Liver (tissue), 9 donors: ENCODE results near the gene GABRR3. TPM values are rescaled to one million over a fixed set of nuclear protein-coding genes. Genes with fewer than 3 reads are reported as not detected.

ENCODE experiments used
- DNase-seq: peaks from one replicate; pipeline ENCODE4 v3.0.0-alpha.2; 2017; ENCODE audit warnings: low spot score
- H3K27ac ChIP-seq, 2 donors: one replicate each; pipeline ENCODE4 v1.7.0; 2013; ENCODE audit warnings: inconsistent platforms in 2 of 2, low read length in 2 of 2, control low read depth in 1 of 2, low read depth in 1 of 2, mild to moderate bottlenecking in 1 of 2
- H3K27me3 ChIP-seq, 4 donors: one replicate each; pipeline versions ENCODE4 v1.6.1 to v1.7.0; 2013; ENCODE audit warnings: low read length in 3 of 4, inconsistent platforms in 1 of 4, mild to moderate bottlenecking in 1 of 4, moderate library complexity in 1 of 4; ENCODE audit not compliant: control insufficient read depth in 4 of 4, insufficient read depth in 4 of 4
- H3K36me3 ChIP-seq, 4 donors: one replicate each; pipeline versions ENCODE4 v1.6.1 to v1.7.0; 2013; ENCODE audit warnings: low read length in 3 of 4, mild to moderate bottlenecking in 3 of 4, low read depth in 1 of 4, moderate library complexity in 1 of 4; ENCODE audit not compliant: control insufficient read depth in 4 of 4, insufficient read depth in 3 of 4
- H3K4me1 ChIP-seq, 4 donors: one replicate each; pipeline versions ENCODE4 v1.6.1 to v1.7.0; 2013; ENCODE audit warnings: low read length in 3 of 4, mild to moderate bottlenecking in 3 of 4, moderate library complexity in 1 of 4; ENCODE audit not compliant: control insufficient read depth in 4 of 4, insufficient read depth in 4 of 4
- H3K4me3 ChIP-seq, 3 donors: one replicate each; pipeline versions ENCODE4 v1.6.1 to v1.7.0; 2013; ENCODE audit warnings: low read length in 3 of 3, control low read depth in 1 of 3, low read depth in 1 of 3, mild to moderate bottlenecking in 1 of 3
- H3K9ac ChIP-seq, 2 donors: one replicate each; pipeline ENCODE4 v1.7.0; 2013; ENCODE audit warnings: low read length in 2 of 2, mild to moderate bottlenecking in 2 of 2, moderate library complexity in 2 of 2, control low read depth in 1 of 2, low read depth in 1 of 2
- H3K9me3 ChIP-seq, 4 donors: one replicate each; pipeline versions ENCODE4 v1.6.1 to v1.7.0; 2013; ENCODE audit warnings: low read length in 3 of 4; ENCODE audit not compliant: control insufficient read depth in 4 of 4
- EGR1 ChIP-seq, 2 donors: IDR thresholded peaks; 2 replicates each; pipeline ENCODE4 v1.6.1; 2016 to 2018; ENCODE audit warnings: antibody characterized with exemption in 2 of 2, low read depth in 2 of 2
- FOXA1 ChIP-seq: IDR thresholded peaks from 2 replicates; pipeline ENCODE4 v1.6.1; 2016; ENCODE audit warnings: antibody characterized with exemption
- FOXA2 ChIP-seq: IDR thresholded peaks from 2 replicates; pipeline ENCODE4 v1.6.1; 2016; ENCODE audit warnings: antibody characterized with exemption
- HNF4A ChIP-seq, 2 donors: conservative IDR thresholded peaks; 2 replicates each; pipeline ENCODE4 v1.6.1; 2016; ENCODE audit warnings: antibody characterized with exemption in 2 of 2, mild to moderate bottlenecking in 2 of 2
- HNF4G ChIP-seq: IDR thresholded peaks from 2 replicates; pipeline ENCODE4 v1.6.1; 2016; ENCODE audit warnings: antibody characterized with exemption
- JUND ChIP-seq, 2 donors: IDR thresholded peaks; 2 replicates each; pipeline ENCODE4 v1.6.1; 2016; ENCODE audit warnings: antibody characterized with exemption in 2 of 2
- NR2F2 ChIP-seq: IDR thresholded peaks from 2 replicates; pipeline ENCODE4 v1.6.1; 2016; ENCODE audit warnings: antibody characterized with exemption
- RXRA ChIP-seq, 2 donors: IDR thresholded peaks; 2 replicates each; pipeline ENCODE4 v1.6.1; 2017 to 2018; ENCODE audit warnings: antibody characterized with exemption in 2 of 2, mild to moderate bottlenecking in 1 of 2
- SP1 ChIP-seq: IDR thresholded peaks from 2 replicates; pipeline ENCODE4 v1.6.1; 2018; ENCODE audit warnings: antibody characterized with exemption, mild to moderate bottlenecking
- TAF1 ChIP-seq: conservative IDR thresholded peaks from 2 replicates; pipeline ENCODE4 v1.6.1; 2016; ENCODE audit warnings: antibody characterized with exemption, mild to moderate bottlenecking
- YY1 ChIP-seq: IDR thresholded peaks from 2 replicates; pipeline ENCODE4 v1.6.1; 2016; ENCODE audit warnings: antibody characterized with exemption, mild to moderate bottlenecking
- WGBS: extraction: QIAGEN DNeasy Blood & Tissue Kit; methylation state at CpG from one replicate; pipeline ENCODE4 v1.1.7; 2013; 5-methylcytosine and 5-hydroxymethylcytosine counted together
- polyA plus RNA-seq, 2 donors: library from polyadenylated mRNA; stranded (reverse) in 1 of 2; unstranded in 1 of 2; fragments of 200-250 nt in 1 of 2; fragments of >200 nt in 1 of 2; fragmentation: Nextera tagmentation in 1 of 2; extraction: Ambion mirVana in 1 of 2; gene quantifications; one replicate each; pipeline versions ENCODE4 v1.2.1 to v1.2.3, GENCODE V29; 2013 to 2015
- total RNA-seq, 2 donors: library from RNA; depleted of rRNA; stranded (reverse); fragments of >200 nt; gene quantifications; one replicate each; pipeline ENCODE4 v1.2.3, GENCODE V29; 2014
- TF ChIP-seq, protein P1 (sequence below): fragments of 150-350 bp; IDR thresholded peaks from 2 replicates; pipeline ENCODE4 v1.5.1; 2017; ENCODE audit warnings: improper control_type of control experiment, low read depth, low read length; ENCODE audit not compliant: missing input control
- TF ChIP-seq, protein P2 (sequence below): IDR thresholded peaks from 2 replicates; pipeline ENCODE4 v1.6.1; 2016; ENCODE audit warnings: antibody characterized with exemption
- TF ChIP-seq, protein P3 (sequence below): IDR thresholded peaks from 2 replicates; pipeline ENCODE4 v1.6.1; 2016; ENCODE audit warnings: antibody characterized with exemption
- TF ChIP-seq, protein P4 (sequence below): IDR thresholded peaks from 2 replicates; pipeline ENCODE4 v1.6.1; 2016; ENCODE audit warnings: antibody characterized with exemption, mild to moderate bottlenecking
- donor health status: healthy.
- donor health status: healthy.
- donor health status: healthy.
- donor health status: healthy.
- donor health status: healthy.

The GABRR3 gene
- total and polyA plus RNA-seq, 4 donors = not detected

DNA sequence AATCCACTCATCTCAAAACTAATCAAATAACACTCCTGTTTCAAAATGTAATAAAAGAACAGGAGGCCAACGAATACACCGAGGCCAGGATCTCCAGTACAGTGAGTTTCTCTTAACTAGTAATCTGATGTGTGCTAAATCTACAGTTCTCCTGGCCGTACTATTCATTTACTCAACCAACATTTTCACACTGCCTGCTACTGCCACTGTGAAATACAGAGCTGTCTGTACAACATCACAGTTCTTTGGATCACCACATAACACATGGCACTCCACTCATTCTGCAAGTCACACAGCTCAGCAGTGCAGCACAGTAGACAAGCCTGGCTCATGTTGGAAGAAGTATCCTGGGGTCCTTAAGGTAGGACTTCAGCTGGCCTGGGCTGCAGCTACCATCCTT, 84.8 kb downstream of the GABRR3 start:
- TF ChIP-seq YY1 (no peak), HNF4G (no peak), FOXA2 (no peak)
- TF ChIP-seq, protein P1, sequence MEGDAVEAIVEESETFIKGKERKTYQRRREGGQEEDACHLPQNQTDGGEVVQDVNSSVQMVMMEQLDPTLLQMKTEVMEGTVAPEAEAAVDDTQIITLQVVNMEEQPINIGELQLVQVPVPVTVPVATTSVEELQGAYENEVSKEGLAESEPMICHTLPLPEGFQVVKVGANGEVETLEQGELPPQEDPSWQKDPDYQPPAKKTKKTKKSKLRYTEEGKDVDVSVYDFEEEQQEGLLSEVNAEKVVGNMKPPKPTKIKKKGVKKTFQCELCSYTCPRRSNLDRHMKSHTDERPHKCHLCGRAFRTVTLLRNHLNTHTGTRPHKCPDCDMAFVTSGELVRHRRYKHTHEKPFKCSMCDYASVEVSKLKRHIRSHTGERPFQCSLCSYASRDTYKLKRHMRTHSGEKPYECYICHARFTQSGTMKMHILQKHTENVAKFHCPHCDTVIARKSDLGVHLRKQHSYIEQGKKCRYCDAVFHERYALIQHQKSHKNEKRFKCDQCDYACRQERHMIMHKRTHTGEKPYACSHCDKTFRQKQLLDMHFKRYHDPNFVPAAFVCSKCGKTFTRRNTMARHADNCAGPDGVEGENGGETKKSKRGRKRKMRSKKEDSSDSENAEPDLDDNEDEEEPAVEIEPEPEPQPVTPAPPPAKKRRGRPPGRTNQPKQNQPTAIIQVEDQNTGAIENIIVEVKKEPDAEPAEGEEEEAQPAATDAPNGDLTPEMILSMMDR = no peak
- H3K27ac ChIP-seq = no peak overlapping the region
- DNase-seq = no peak
- no peaks in the 10 kb centered on the region for H3K4me1 ChIP-seq
- no peak overlapping the region for H3K9ac ChIP-seq
- H3K36me3 ChIP-seq = peaks cover 14 to 73% (median 44%) of the 10 kb centered on the region in 4 donors
- H3K9me3 ChIP-seq = no peaks in the 10 kb centered on the region
- WGBS = 46% methylated on average over 3 of the region's 3 CpGs
- no peak overlapping the region for H3K4me3 ChIP-seq
- H3K27me3 ChIP-seq = no peaks in the 10 kb centered on the region

DNA sequence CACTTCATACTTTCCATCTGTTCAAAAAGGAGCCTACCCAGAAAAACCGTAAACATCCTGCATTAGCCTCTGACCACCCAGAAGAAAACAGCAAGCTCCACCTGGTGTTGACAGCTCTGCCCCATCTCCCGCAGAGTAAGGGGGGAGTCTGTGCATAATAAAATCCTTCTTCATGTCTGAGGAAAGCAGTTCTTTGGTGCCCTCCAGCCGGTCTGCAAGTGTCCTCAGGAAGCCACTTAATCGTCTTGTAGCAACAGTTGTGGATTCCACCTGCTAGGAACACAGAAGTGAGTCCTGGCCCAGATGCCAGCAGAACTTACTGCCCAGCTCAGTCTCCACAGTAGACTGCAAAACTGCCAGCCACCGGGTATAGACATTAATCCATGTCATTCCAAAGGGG, 85.4 kb downstream of the GABRR3 start:
- TF ChIP-seq, protein P2, sequence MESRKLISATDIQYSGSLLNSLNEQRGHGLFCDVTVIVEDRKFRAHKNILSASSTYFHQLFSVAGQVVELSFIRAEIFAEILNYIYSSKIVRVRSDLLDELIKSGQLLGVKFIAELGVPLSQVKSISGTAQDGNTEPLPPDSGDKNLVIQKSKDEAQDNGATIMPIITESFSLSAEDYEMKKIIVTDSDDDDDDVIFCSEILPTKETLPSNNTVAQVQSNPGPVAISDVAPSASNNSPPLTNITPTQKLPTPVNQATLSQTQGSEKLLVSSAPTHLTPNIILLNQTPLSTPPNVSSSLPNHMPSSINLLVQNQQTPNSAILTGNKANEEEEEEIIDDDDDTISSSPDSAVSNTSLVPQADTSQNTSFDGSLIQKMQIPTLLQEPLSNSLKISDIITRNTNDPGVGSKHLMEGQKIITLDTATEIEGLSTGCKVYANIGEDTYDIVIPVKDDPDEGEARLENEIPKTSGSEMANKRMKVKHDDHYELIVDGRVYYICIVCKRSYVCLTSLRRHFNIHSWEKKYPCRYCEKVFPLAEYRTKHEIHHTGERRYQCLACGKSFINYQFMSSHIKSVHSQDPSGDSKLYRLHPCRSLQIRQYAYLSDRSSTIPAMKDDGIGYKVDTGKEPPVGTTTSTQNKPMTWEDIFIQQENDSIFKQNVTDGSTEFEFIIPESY = no peak
- TF ChIP-seq JUND (IDR thresholded peaks at IDR 0.05) (no peak), HNF4A (conservative IDR thresholded peaks at IDR 0.05) (no peak), RXRA (IDR thresholded peaks at IDR 0.05) (no peak), TAF1 (no peak), FOXA1 (no peak), FOXA2 (no peak), SP1 (no peak), EGR1 (IDR thresholded peaks at IDR 0.05; ENCODE audit: low read depth in 2 of 2) (no peak), YY1 (no peak), NR2F2 (no peak)
- TF ChIP-seq, protein P3, sequence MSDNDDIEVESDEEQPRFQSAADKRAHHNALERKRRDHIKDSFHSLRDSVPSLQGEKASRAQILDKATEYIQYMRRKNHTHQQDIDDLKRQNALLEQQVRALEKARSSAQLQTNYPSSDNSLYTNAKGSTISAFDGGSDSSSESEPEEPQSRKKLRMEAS = no peak
- TF ChIP-seq, protein P4, sequence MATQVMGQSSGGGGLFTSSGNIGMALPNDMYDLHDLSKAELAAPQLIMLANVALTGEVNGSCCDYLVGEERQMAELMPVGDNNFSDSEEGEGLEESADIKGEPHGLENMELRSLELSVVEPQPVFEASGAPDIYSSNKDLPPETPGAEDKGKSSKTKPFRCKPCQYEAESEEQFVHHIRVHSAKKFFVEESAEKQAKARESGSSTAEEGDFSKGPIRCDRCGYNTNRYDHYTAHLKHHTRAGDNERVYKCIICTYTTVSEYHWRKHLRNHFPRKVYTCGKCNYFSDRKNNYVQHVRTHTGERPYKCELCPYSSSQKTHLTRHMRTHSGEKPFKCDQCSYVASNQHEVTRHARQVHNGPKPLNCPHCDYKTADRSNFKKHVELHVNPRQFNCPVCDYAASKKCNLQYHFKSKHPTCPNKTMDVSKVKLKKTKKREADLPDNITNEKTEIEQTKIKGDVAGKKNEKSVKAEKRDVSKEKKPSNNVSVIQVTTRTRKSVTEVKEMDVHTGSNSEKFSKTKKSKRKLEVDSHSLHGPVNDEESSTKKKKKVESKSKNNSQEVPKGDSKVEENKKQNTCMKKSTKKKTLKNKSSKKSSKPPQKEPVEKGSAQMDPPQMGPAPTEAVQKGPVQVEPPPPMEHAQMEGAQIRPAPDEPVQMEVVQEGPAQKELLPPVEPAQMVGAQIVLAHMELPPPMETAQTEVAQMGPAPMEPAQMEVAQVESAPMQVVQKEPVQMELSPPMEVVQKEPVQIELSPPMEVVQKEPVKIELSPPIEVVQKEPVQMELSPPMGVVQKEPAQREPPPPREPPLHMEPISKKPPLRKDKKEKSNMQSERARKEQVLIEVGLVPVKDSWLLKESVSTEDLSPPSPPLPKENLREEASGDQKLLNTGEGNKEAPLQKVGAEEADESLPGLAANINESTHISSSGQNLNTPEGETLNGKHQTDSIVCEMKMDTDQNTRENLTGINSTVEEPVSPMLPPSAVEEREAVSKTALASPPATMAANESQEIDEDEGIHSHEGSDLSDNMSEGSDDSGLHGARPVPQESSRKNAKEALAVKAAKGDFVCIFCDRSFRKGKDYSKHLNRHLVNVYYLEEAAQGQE = no peak
- Histone ChIP-seq H3K9me3 (no peaks in the 10 kb centered on the region), H3K36me3 (peaks cover 14 to 79% (median 44%) of the 10 kb centered on the region in 4 donors), H3K4me3 (no peak overlapping the region), H3K4me1 (no peaks in the 10 kb centered on the region), H3K27ac (no peak overlapping the region), H3K9ac (no peak overlapping the region), H3K27me3 (no peaks in the 10 kb centered on the region)
- WGBS = 89% methylated on average over 5 of the region's 5 CpGs
- DNase-seq = no peak
